ENCODE results near the gene CALY.

Gene CALY

GRCh38 chr10:133350950-133351329, 14.2 kb upstream of the CALY start:
- no peak for DNase-seq (ENCODE audit: low spot score)

DNA sequence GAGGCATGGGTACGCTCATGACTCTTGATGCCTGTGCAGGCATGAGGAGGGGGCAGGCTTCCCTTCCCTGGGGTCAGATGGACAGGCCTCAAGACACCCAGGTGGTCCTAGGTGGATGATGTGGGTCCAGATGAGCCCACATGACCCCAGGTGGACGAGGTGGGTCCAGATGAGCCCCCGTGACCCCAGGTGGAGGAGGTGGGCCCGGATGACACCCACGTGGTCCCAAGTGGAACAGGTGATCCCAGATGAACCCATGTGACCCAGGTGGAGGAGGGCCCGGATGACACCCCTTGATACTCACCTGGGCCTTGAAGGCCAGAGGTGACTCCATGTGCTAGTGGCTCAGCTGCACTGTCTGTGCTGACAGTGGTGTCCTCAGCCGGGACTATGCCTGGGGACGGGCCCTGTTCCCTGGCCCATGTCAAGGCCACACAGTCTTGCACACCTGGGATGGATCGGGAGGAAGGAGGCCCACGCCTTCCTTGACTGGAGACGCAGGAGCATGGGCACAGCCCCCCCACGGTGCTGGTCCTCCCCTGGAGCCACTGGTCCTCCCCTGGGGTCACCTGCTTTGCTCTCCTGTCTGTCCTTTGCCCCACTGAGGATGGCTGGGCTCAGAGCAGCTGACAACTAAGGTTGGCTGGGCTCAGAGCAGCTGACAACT, 13.7 kb upstream of the CALY start:
- DNase-seq (ENCODE audit: low spot score): no peak

DNA sequence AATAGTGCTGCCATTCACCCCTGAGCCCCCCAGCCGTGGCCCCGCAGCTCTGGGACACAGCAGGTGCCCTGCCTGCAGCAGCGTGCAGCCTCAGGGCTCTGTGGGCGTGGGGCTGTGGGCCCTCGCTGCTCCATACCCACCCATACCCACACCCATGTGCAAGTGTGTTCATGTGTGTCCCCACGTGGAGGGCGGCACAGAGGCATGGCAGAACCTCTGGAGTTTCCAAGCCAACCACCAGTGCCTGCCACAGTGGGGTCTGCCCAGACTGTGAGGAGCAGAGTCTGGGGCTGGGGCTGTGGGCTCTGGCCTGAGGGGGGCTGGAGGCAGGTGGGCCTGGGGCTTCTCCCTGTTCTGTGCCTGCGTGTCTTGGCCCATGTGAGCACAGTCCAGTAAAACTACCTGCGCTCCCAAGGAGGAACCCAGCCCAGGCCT, 12.9 kb upstream of the CALY start:
- no peak for DNase-seq (ENCODE audit: low spot score)

DNA sequence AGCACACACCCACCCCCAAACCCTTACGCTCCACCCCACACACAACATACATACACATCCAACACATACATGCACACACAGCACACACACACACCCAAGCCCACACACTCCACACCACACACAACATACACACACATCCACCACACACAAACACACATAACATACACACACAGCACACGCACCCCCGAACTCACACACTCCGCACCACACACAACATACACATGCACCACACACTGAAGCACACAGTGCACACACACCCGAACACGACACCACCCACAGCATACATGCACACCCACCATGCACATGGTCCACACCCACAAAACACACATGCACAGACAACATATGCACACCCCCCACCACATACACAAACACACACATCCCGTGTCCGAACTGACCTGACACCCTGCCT, 12.5 kb upstream of the CALY start:
- no peak for DNase-seq (ENCODE audit: low spot score)

GRCh38 chr10:133347710-133348517, 11.2 kb upstream of the CALY start:
- DNase-seq (ENCODE audit: low spot score): no peak

DNA sequence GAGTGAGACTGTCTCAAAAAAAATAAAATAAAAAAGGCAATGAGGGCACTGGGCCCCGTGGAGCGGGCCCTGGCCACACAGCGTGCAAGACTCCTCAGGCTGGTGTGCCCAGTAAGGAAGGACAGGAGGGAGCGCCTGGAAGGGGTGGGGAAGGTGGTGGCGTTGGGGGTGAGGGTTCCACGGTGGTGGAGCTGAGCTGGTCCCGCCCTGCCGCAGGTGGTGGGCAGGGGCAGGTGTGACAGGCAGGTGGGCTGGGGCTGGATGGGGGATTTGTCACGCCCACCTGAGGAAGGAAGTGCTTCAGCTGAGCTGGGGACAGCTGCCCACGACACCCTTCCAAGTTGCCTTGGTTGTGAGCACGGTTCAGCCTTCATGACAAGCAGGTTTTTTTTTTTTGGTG, 9.7 kb upstream of the CALY start:
- DNase-seq (ENCODE audit: low spot score): no peak

- no peak for DNase-seq (ENCODE audit: low spot score)
These were observed 7.5 kb upstream of the CALY start for GRCh38 chr10:133344236-133344635.

DNA sequence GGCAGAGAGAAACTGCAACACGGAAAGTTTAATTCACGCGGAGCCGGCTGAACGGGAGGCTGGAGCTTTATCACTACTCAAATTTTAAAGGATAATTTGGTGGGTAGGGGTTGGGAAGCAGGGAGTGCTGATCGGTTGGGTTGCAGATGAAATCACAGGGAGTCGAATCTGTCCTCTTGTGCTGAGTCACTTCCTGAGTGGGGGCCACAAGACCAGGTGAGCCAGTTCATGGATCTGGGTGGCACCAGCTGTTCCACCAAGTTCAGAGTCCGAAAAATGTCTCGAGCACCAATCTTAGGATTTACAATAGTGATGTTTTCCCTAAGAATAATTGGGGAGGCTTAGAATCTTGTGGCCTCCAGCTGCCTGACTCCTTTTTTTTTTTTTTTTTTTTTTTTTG, 6.9 kb upstream of the CALY start:
- DNase-seq (ENCODE audit: low spot score): no peak

DNA sequence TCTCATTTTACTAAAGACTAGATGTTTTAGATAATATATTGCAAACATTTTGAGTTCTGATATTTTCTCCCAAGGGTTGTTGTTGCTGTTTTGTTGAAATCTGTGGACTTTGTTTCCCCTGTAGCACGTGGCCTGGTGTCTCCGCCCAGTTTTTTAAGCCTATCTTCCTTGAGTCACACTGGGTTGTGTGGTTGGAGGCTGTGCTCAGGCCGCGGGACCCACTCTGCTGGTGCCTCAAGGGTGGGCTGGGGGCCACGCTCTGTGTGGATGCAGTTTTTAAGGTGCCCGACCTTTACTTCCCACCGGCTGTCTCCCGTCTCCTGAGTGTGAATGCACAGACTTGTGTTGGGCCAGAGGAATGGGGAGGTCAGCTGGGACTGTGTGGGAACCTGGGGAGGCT, 6.2 kb upstream of the CALY start:
- DNase-seq (ENCODE audit: low spot score): no peak

DNA sequence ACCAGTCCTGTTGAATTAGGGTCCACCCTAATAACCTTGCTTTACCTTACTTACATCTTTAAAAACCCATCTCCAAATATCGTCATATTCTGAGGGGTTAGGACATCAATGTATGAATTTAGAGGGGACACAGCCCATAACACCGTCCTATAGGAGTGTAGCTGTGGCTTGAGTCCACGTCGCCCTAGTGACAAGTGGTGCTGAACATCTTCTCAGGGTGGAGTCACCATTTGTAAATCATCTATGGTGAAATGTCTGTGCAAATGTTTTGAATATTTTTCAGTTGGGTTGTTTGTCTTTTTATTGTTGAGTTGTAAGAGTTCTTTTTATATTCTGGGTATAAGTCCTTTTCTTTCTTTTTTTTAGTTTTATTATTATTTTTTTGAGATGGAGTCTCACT, 5.3 kb upstream of the CALY start:
- no peak for DNase-seq (ENCODE audit: low spot score)

GRCh38 chr10:133339708-133340380, 3.1 kb upstream of the CALY start:
- no peak for DNase-seq (ENCODE audit: low spot score)

- no peak for DNase-seq (ENCODE audit: low spot score)
These were observed 1.7 kb upstream of the CALY start for GRCh38 chr10:133338080-133339071.

DNA sequence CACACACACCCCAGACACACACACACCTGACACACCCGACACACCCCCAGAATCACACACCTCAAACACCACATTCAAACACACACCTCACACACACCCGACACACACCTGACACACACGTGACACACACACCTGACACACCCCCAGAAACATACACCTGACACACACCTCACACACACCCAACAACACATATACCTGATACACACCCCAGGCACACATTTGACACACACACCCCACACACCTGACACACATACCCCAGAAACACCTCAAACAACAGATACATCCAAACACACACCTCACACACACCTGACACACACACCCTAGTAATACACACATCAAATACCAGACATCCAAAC, 652 bp upstream of the CALY start:
- DNase-seq (ENCODE audit: low spot score): no peak

DNA sequence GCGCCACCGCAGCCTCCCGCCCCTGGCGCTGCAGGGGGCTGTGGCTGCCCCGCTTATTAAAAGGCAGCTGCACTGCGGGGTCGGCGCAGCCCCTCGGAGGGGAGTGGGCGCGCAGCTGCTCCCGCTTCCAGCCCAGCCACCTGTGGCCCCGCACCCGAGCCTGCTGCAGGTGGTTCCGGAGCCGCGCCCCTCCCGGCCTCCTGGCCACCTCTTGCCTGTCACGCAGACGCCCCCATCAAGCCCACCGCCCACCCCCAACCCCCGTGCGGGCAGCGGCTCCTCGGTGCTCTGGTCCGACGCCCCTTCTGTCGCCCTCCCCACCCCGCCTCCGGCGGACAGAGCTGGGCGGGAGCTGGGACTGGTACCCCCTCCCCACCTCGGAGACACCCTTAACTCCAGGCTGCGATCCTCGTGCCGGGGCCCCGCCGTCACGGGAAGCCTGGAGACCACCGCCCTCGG, 549 bp downstream of the CALY start:
- no peak for DNase-seq (ENCODE audit: low spot score)

- peak; percentile 65 for DNase-seq (ENCODE audit: low spot score)
These were observed 1.2 kb downstream of the CALY start for GRCh38 chr10:133335246-133336117.

- peak; percentile 35 for DNase-seq (ENCODE audit: low spot score)
These were observed 2.0 kb downstream of the CALY start for GRCh38 chr10:133334503-133335245.

DNA sequence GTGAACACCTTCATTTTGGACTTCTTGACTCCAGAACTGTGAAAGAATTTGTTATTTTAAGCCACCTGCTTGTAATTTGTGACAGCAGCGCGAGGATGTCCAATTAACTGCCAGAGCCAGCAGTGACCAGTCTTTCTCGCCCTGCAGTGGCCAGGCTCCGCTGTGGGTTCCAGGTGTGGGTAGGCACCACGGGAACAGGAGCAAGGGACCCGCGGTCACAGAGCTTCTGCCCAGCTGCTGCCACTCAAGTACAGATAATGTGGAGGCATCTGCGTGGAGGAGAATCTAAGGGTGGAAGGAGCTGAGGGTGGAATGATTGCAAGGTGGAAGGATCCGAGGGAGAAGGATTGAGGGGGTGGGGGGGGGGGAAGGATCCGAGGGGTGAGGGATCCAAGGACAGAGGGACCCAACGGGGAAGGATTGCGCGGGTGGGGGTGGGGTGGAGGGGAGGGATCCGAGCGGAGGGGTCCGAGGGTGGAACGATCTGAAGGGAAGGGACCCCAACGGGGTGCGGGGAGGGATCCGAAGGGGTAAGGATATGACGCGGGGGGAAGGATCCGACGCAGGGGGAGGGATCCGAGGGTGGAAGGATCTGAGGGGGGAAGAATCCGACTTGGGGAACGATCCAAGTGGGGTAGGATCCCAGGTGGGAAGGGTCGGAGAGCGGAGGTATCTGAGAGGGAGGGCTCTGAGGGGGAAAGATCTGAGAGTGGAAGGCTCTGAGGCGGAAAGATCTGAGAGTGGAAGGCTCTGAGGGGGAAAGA, 3.6 kb downstream of the CALY start:
- DNase-seq (ENCODE audit: low spot score): no peak

GRCh38 chr10:133329491-133330202, 7.0 kb downstream of the CALY start:
- DNase-seq (ENCODE audit: low spot score): peak; percentile 89

Measured in AG08395 (cell line).